ENCODE results near the gene COBL.
A peak's percentile ranks its signal among the peaks of the same experiment; 100 is the strongest.

The COBL gene

GRCh38 chr7:51318886-51319579 is 2.4 kb upstream of the COBL start:
- no peak overlapping the region for H3K4me3 ChIP-seq (ENCODE audit: control insufficient read depth, low read depth, low read length)
- DNase-seq (ENCODE audit: low read depth) = no peak
- TF ChIP-seq CTCF (IDR thresholded peaks at IDR 0.05; ENCODE audit: control insufficient read depth, insufficient read depth, low read depth, low read length, missing control alignments) = no peak

GRCh38 chr7:51318001-51318400 is 1.4 kb upstream of the COBL start:
- no peak overlapping the region for H3K4me3 ChIP-seq (ENCODE audit: control insufficient read depth, low read depth, low read length)
- no peak for TF ChIP-seq CTCF (IDR thresholded peaks at IDR 0.05; ENCODE audit: control insufficient read depth, insufficient read depth, low read depth, low read length, missing control alignments)
- no peak for DNase-seq (ENCODE audit: low read depth)

- TF ChIP-seq CTCF (IDR thresholded peaks at IDR 0.05; ENCODE audit: control insufficient read depth, insufficient read depth, low read depth, low read length, missing control alignments) = no peak
- DNase-seq (ENCODE audit: low read depth) = no peak
- no peak overlapping the region for H3K4me3 ChIP-seq (ENCODE audit: control insufficient read depth, low read depth, low read length)
Observed at GRCh38 chr7:51317582-51317910, 937 bp upstream of the COBL start.

GRCh38 chr7:51316262-51316665 is 345 bp downstream of the COBL start:
- no peak overlapping the region for H3K4me3 ChIP-seq (ENCODE audit: control insufficient read depth, low read depth, low read length)
- DNase-seq (ENCODE audit: low read depth) = no peak
- no peak for TF ChIP-seq CTCF (IDR thresholded peaks at IDR 0.05; ENCODE audit: control insufficient read depth, insufficient read depth, low read depth, low read length, missing control alignments)

GRCh38 chr7:51315393-51316261 is 982 bp downstream of the COBL start:
- TF ChIP-seq CTCF (IDR thresholded peaks at IDR 0.05; ENCODE audit: control insufficient read depth, insufficient read depth, low read depth, low read length, missing control alignments) = no peak
- H3K4me3 ChIP-seq (ENCODE audit: control insufficient read depth, low read depth, low read length) = peak overlapping the region; percentile 1
- DNase-seq (ENCODE audit: low read depth) = no peak

GRCh38 chr7:51314726-51315125 is 1.9 kb downstream of the COBL start:
- no peak for DNase-seq (ENCODE audit: low read depth)
- TF ChIP-seq CTCF (IDR thresholded peaks at IDR 0.05; ENCODE audit: control insufficient read depth, insufficient read depth, low read depth, low read length, missing control alignments) = no peak
- no peak overlapping the region for H3K4me3 ChIP-seq (ENCODE audit: control insufficient read depth, low read depth, low read length)
